ENCODE results near the gene PDZK1IP1. TPM values are rescaled to one million over a fixed set of nuclear protein-coding genes. Genes with fewer than 3 reads are reported as not detected.
"Not testable (repeated sequence)": the region's sequence is repeated elsewhere in the genome, so short reads cannot be mapped to it uniquely, and the experiment has no call there.

Gene PDZK1IP1
- total RNA-seq, 2 donors from 2014 or later: not detected

- no peaks in the 10 kb centered on the region for H3K36me3 Mint-ChIP-seq
- DNase-seq (ENCODE audit: low spot score in 2 of 2) (peak; percentile 71 to 86), ATAC-seq (peak; percentile 85 to 87)
- peak overlapping the region in 1 of 2 donors; percentile 84 for H3K27ac Mint-ChIP-seq
- no peaks in the 10 kb centered on the region for H3K9me3 Mint-ChIP-seq
Observed at GRCh38 chr1:47179017-47179987, 10.5 kb downstream of the PDZK1IP1 start.

- DNase-seq (ENCODE audit: low spot score in 2 of 2): no peak
- ATAC-seq: no peak
- H3K9me3 Mint-ChIP-seq: no peaks in the 10 kb centered on the region
- no peaks in the 10 kb centered on the region for H3K36me3 Mint-ChIP-seq
- no peak overlapping the region for H3K27ac Mint-ChIP-seq
Observed at GRCh38 chr1:47178654-47179016, 11.2 kb downstream of the PDZK1IP1 start.

GRCh38 chr1:47178020-47178419, 11.8 kb downstream of the PDZK1IP1 start:
- no peak for ATAC-seq
- Mint-ChIP-seq H3K9me3 (no peaks in the 10 kb centered on the region), H3K36me3 (no peaks in the 10 kb centered on the region), H3K27ac (no peak overlapping the region)
- no peak for DNase-seq (ENCODE audit: low spot score in 2 of 2)

- Mint-ChIP-seq H3K36me3 (no peaks in the 10 kb centered on the region), H3K27ac (no peak overlapping the region), H3K9me3 (no peaks in the 10 kb centered on the region)
- ATAC-seq (peak; percentile 46 to 50), DNase-seq (ENCODE audit: low spot score in 2 of 2) (peak in 1 of 2 donors; percentile 53)
Observed at GRCh38 chr1:47175227-47175934, 14.5 kb downstream of the PDZK1IP1 start.

GRCh38 chr1:47174656-47175020, 15.2 kb downstream of the PDZK1IP1 start:
- DNase-seq (ENCODE audit: low spot score in 2 of 2): no peak
- ATAC-seq: no peak
- H3K27ac Mint-ChIP-seq: no peak overlapping the region
- no peaks in the 10 kb centered on the region for H3K9me3 Mint-ChIP-seq
- H3K36me3 Mint-ChIP-seq: no peaks in the 10 kb centered on the region

GRCh38 chr1:47172782-47173181, 17.1 kb downstream of the PDZK1IP1 start:
- H3K9me3 Mint-ChIP-seq: no peaks in the 10 kb centered on the region
- peaks cover 0 to 5% of the 10 kb centered on the region in 2 donors for H3K36me3 Mint-ChIP-seq
- ATAC-seq (no peak), DNase-seq (ENCODE audit: low spot score in 2 of 2) (no peak)
- no peak overlapping the region for H3K27ac Mint-ChIP-seq

GRCh38 chr1:47164552-47164951, 25.3 kb downstream of the PDZK1IP1 start:
- no peak for ATAC-seq
- peaks cover 0 to 5% of the 10 kb centered on the region in 2 donors for H3K36me3 Mint-ChIP-seq
- no peak for DNase-seq (ENCODE audit: low spot score in 2 of 2)
- no peaks in the 10 kb centered on the region for H3K9me3 Mint-ChIP-seq
- no peak overlapping the region for H3K27ac Mint-ChIP-seq

GRCh38 chr1:47161298-47162040, 28.4 kb downstream of the PDZK1IP1 start:
- no peak for DNase-seq (ENCODE audit: low spot score in 2 of 2)
- Mint-ChIP-seq H3K9me3 (peaks cover 0 to under 1% of the 10 kb centered on the region in 2 donors), H3K36me3 (peaks cover 0 to under 1% of the 10 kb centered on the region in 2 donors), H3K27ac (no peak overlapping the region)
- no peak for ATAC-seq

GRCh38 chr1:47160716-47161115, 29.1 kb downstream of the PDZK1IP1 start:
- ATAC-seq (no peak), DNase-seq (ENCODE audit: low spot score in 2 of 2) (no peak)
- Mint-ChIP-seq H3K36me3 (peaks cover 0 to 8% of the 10 kb centered on the region in 2 donors), H3K9me3 (peaks cover 4 to 8% of the 10 kb centered on the region in 2 donors), H3K27ac (no peak overlapping the region)

GRCh38 chr1:47157957-47158356, 31.9 kb downstream of the PDZK1IP1 start:
- H3K36me3 Mint-ChIP-seq: peaks cover 0 to 23% of the 10 kb centered on the region in 2 donors
- DNase-seq (ENCODE audit: low spot score in 2 of 2); H3K27ac Mint-ChIP-seq; ATAC-seq: not testable (repeated sequence)
- peaks cover 12 to 14% of the 10 kb centered on the region in 2 donors for H3K9me3 Mint-ChIP-seq

- H3K27ac Mint-ChIP-seq; ATAC-seq; DNase-seq (ENCODE audit: low spot score in 2 of 2): not testable (repeated sequence)
- peaks cover 14 to 16% of the 10 kb centered on the region in 2 donors for H3K9me3 Mint-ChIP-seq
- H3K36me3 Mint-ChIP-seq: peaks cover 0 to 23% of the 10 kb centered on the region in 2 donors
Observed at GRCh38 chr1:47156457-47156856, 33.4 kb downstream of the PDZK1IP1 start.

- not testable (repeated sequence) for H3K36me3 Mint-ChIP-seq; H3K9me3 Mint-ChIP-seq; DNase-seq (ENCODE audit: low spot score in 2 of 2); ATAC-seq
- peak overlapping the region in 1 of 2 donors; percentile 32 for H3K27ac Mint-ChIP-seq
Observed at GRCh38 chr1:47149162-47149561, 40.7 kb downstream of the PDZK1IP1 start.

- ATAC-seq (no peak), DNase-seq (ENCODE audit: low spot score in 2 of 2) (no peak)
- Mint-ChIP-seq H3K9me3 (no peaks in the 10 kb centered on the region), H3K27ac (no peak overlapping the region), H3K36me3 (no peaks in the 10 kb centered on the region)
Observed at GRCh38 chr1:47147047-47147785, 42.6 kb downstream of the PDZK1IP1 start.

- H3K9me3 Mint-ChIP-seq; DNase-seq (ENCODE audit: low spot score in 2 of 2); H3K27ac Mint-ChIP-seq; ATAC-seq; H3K36me3 Mint-ChIP-seq: not testable (repeated sequence)
Observed at GRCh38 chr1:47146495-47146894, 43.3 kb downstream of the PDZK1IP1 start.

- ATAC-seq; H3K9me3 Mint-ChIP-seq; DNase-seq (ENCODE audit: low spot score in 2 of 2); H3K36me3 Mint-ChIP-seq; H3K27ac Mint-ChIP-seq: not testable (repeated sequence)
Observed at GRCh38 chr1:47143654-47144053, 46.2 kb downstream of the PDZK1IP1 start.

GRCh38 chr1:47140358-47140757, 49.5 kb downstream of the PDZK1IP1 start:
- H3K9me3 Mint-ChIP-seq; ATAC-seq; H3K36me3 Mint-ChIP-seq; H3K27ac Mint-ChIP-seq; DNase-seq (ENCODE audit: low spot score in 2 of 2): not testable (repeated sequence)

Data from activated naive CD4-positive, alpha-beta T cell treated with anti-CD3 and anti-CD28 coated beads, Interleukin-2, amount 50 U/mL, for 72 hours (primary cell).